NCI-H345 treated with DMSO at 0.1 percent for 48 hours (cell line): ENCODE results near the gene MLKL.
"Not testable (repeated sequence)": the region's sequence is repeated elsewhere in the genome, so short reads cannot be mapped to it uniquely, and the experiment has no call there.

Source experiments
- DNase-seq: peaks from one replicate; lab custom pipeline; 2025; ENCODE audit not compliant: unreplicated experiment; lab: John Stamatoyannopoulos, UW

The MLKL gene

GRCh38 chr16:74700116-74700437, 585 bp downstream of the MLKL start:
- peak; percentile 0 for DNase-seq

GRCh38 chr16:74699666-74700065, 996 bp downstream of the MLKL start:
- DNase-seq: no peak

- no peak for DNase-seq
These were observed 2.4 kb downstream of the MLKL start for GRCh38 chr16:74698222-74698621.

- peak; percentile 12 for DNase-seq
These were observed 4.9 kb downstream of the MLKL start for GRCh38 chr16:74695450-74696422.

- DNase-seq: no peak
These were observed 9.4 kb downstream of the MLKL start for GRCh38 chr16:74691093-74691855.

- no peak for DNase-seq
These were observed 18.1 kb downstream of the MLKL start for GRCh38 chr16:74682556-74682955.

GRCh38 chr16:74680681-74681080, 20.0 kb downstream of the MLKL start:
- DNase-seq: no peak

- no peak for DNase-seq
These were observed 20.7 kb downstream of the MLKL start for GRCh38 chr16:74679983-74680382.

GRCh38 chr16:74677868-74678267, 22.8 kb downstream of the MLKL start:
- DNase-seq: no peak

- no peak for DNase-seq
These were observed 26.8 kb downstream of the MLKL start for GRCh38 chr16:74673876-74674275.

GRCh38 chr16:74668877-74669276, 31.8 kb downstream of the MLKL start:
- DNase-seq: not testable (repeated sequence)

GRCh38 chr16:74667255-74667700, 33.4 kb downstream of the MLKL start:
- DNase-seq: peak; percentile 4

- DNase-seq: peak; percentile 95
These were observed 34.0 kb downstream of the MLKL start, which contains the start of gene RFWD3 for GRCh38 chr16:74666425-74667254. RFWD3 (minus strand) TSS chr16:74666877; CDS start chr16:74661449, 5,428 bp downstream.

- no peak for DNase-seq
These were observed 34.6 kb downstream of the MLKL start for GRCh38 chr16:74666010-74666421.

GRCh38 chr16:74661064-74661463, 39.6 kb downstream of the MLKL start:
- no peak for DNase-seq

GRCh38 chr16:74660383-74660782, 40.3 kb downstream of the MLKL start:
- no peak for DNase-seq

- no peak for DNase-seq
These were observed 41.6 kb downstream of the MLKL start for GRCh38 chr16:74659041-74659440.

GRCh38 chr16:74657870-74658642, 42.6 kb downstream of the MLKL start:
- DNase-seq: no peak

- DNase-seq: no peak
These were observed 46.1 kb downstream of the MLKL start for GRCh38 chr16:74654536-74655050.

GRCh38 chr16:74652883-74653282, 47.8 kb downstream of the MLKL start:
- not testable (repeated sequence) for DNase-seq
